Activated CD8-positive, alpha-beta memory T cell treated with anti-CD3 and anti-CD28 coated beads, Interleukin-2, amount 50 U/mL, for 24 hours (primary cell): Measurements from ENCODE around the gene DOCK7.
"Not testable (repeated sequence)": the region's sequence is repeated elsewhere in the genome, so short reads cannot be mapped to it uniquely, and the experiment has no call there.

Experiments
- DNase-seq: peaks from one replicate; pipeline ENCODE4 v3.0.0-alpha.2; 2020; ENCODE audit errors: extremely low read depth

Gene DOCK7

DNA sequence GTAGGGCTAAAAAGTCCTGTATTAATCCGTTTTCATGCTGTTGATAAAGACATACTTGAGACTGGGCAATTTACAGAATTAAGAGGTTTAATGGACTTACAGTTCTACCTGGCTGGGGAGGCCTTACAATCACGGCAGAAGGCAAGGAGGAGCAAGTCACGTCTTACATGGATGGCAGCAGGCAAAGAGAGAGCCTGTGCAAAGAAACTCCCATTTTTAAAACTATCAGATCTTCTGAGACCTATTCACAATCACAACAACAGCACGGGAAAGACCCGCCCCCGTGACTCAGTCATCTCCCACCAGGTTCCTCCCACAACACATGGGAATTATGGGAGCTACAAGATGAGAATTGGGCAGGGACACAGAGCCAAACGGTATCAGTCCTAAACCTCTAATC is 6.3 kb upstream of the DOCK7 start:
- not testable (repeated sequence) for DNase-seq

- no peak for DNase-seq
Measured at GRCh38 chr1:62693123-62693522, 4.9 kb upstream of the DOCK7 start.

DNA sequence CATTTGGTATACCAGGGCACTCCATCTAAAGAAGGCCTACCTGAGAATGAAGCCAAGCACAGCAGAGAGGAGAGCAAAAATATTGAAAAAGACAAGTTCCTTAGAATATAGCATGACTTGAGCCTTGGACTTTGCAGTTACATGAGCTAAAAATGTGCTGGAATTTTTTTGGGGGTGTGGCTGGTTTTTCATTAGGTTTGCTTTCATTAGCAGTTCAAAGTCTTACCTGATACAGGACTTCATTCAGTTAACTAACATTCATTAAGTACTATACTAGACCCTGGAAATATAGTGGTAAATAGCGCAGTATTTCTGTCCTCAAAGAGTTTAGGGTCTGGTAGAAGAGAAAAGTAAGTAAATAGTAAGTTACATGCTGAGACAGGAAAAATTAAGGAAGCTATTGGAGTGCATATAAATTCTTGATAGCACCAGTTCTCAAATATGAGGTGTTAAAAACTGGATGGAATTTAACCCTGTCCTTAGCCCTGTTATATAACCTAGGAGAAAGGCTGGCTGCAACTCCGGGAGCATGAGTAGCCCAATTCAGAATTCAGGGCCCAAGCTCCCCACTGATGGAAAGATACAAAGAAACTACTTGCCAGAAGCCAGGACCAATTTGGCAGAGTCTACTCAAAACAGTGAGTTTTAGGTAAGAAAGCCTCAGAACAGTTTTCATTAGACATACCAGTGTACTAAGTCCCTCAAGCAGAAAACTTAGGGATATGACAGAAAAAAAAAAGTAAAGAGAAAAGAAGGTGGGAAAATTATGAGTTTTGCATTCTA is 3.1 kb upstream of the DOCK7 start:
- no peak for DNase-seq

DNA sequence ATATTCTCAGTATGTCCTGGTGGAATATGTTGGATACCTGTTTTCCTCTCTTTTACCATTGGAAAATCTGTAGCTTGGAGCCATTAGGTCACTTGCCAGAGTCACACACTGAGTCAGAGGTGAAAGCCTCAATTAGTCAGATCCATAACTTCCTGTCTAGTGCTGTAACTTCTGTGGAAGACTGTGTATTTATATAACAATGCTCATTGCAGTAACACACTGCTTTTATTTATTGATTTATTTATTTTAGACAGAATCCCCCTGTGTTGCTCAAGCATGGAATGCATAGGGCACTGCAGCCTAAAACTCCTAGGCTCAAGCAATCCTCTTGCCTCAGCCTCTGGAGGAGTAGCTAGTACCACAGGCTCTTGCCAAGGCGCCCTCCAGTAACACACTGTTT is 1.3 kb upstream of the DOCK7 start:
- no peak for DNase-seq

GRCh38 chr1:62688687-62689085 is 500 bp upstream of the DOCK7 start:
- no peak for DNase-seq

DNA sequence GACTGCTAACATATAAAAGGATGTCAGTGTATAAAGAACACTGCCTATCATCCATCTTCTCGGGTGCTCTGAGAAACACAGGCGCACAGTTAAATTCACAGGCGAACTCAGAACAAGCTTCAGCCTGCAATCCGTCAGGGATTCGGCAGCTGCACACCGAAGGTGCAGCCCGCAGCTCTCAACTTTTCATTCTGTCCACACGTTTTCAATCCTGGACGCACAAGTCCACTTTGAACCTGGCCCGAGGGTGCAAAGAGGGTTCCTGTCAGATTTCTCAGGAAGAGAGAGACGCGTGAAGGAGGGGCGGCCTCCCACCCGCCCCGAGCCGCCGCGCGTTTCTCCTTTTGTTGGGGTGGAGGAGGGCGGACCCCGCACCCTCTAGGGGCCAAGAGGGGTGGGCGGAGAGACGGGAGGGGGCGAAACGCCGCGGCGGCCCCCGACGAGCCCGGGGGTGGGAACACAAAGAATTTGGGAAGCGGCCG is 724 bp downstream of the DOCK7 start:
- DNase-seq = no peak

GRCh38 chr1:62686822-62687221 is 1.4 kb downstream of the DOCK7 start:
- DNase-seq = no peak

- DNase-seq = no peak
Measured at GRCh38 chr1:62685431-62685859, 2.7 kb downstream of the DOCK7 start.

GRCh38 chr1:62682531-62682930 is 5.7 kb downstream of the DOCK7 start:
- no peak for DNase-seq

DNA sequence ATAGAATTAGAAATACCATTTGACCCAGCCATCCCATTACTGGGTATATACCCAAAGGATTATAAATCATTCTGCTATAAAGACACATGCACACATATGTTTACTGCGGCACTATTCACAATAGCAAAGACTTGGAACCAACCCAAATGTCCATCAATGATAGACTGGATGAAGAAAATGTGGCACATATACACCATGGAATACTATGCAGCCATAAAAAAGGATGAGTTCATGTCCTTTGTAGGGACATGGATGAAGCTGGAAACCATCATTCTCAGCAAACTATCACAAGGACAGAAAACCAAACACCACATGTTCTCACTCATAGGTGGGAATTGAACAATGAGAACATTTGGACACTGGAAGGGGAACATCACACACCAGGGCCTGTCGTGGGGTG is 7.2 kb downstream of the DOCK7 start:
- not testable (repeated sequence) for DNase-seq

- DNase-seq = not testable (repeated sequence)
Measured at GRCh38 chr1:62677822-62678221, 10.4 kb downstream of the DOCK7 start.

- DNase-seq = no peak
Measured at GRCh38 chr1:62676611-62677356, 11.4 kb downstream of the DOCK7 start.

- no peak for DNase-seq
Measured at GRCh38 chr1:62673629-62674028, 14.6 kb downstream of the DOCK7 start.

DNA sequence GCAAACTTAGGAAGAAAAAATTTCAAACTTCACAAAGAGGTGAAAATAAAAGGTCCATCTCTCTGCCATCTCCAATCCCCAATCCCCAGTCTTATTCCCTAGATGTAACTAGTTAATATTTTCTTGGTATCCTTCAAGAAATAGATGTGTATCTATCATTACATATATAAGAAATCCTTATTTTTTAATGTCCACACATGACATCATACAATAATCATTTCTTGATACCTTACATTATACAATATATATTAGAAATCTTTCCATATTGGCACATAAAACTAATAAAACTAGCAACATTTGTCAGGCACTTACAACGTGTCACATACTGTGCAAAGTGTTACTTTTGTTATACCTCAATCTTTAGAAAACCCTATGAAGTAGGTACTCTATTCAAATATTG is 16.2 kb downstream of the DOCK7 start:
- DNase-seq = no peak

DNA sequence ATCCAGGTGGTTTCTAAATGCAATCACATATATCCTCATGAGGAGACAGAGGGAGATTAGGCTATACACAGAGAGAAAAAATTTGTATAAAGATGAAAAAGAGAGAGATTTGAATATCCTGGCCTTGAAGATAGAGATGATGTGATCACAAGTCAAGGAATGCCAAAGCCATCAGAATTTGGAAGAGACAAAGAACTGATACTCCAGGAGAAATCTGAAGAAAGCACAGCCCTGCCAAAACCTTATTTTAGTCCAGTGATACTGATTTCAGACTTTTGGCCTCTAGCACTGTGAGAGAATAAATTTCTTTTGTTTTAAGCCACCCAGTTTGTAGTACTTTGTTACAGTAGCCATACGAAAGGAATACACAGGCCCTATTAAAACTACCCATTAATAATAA is 33.4 kb downstream of the DOCK7 start:
- no peak for DNase-seq

GRCh38 chr1:62652387-62652786 is 35.8 kb downstream of the DOCK7 start:
- no peak for DNase-seq

DNA sequence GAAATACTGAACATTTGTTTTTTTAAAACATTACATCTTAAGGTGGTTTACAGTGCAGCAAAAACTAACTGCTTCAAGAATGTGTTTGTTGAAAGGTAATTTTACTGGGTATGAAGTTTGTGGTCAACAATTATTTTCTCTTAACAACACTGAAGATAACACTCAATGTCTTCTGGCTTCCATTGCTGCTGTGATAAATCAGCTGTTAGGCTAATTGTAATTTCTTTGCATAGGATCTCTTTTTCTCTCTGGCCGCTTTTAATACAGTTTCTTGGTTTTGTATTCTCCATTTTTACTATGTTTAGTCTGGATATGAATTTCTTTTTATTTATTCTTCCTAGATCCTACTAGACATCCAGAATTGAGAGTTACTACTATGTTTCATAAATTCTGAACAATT is 44.9 kb downstream of the DOCK7 start:
- no peak for DNase-seq

DNA sequence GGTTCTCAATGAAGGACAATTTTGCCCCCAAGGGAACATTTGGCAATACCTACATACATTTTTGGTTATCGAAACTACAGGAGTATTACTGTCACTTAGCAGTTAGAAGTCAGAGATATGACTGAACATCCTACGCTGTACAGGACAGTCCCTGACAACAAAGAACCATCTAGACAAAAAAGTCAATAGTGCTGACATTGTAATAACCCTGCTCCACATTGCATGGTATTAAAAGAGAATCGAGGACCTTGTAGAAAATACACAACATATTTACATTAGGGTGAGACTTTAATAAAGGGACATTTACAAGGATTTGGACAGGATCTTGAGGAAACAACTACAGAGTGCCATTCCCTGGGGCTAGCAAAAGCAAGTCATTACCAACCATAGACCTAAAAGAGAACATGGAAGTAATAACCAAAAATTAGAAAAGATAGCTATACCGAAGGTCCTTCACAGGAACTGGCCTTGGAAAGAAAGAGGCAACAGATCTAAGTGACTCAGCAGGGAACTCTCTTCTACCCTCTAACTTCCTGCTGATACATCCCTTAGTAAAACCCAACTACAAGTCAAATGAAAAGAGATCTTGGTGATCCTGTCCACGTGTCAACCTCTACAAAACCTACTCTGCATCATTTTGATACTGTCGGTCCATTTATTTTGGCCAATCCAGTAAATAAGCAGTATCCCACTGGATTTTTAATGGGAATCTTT is 50.6 kb downstream of the DOCK7 start:
- DNase-seq = no peak

GRCh38 chr1:62628506-62628905 is 59.7 kb downstream of the DOCK7 start:
- DNase-seq = no peak

DNA sequence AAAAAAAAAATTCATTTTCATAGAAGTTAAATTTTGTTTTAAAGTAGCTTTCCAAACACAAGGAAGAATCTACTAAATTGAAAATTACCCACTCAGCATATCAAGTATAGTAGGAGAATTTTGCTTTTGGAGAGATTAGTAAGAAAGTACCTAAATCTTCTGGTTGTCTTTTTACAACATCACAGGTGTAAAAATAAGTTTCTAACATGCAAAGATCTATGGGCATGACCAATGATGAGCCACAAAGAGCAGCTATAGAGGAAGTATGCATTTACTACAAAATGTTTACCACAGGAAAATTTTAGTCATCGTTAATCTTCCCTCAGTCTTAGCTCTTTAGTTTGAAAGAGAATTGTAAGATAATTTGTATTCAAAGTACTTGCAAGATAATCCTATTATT is 62.8 kb downstream of the DOCK7 start:
- DNase-seq = no peak

- DNase-seq = no peak
Measured at GRCh38 chr1:62621907-62622306, 66.3 kb downstream of the DOCK7 start.

DNA sequence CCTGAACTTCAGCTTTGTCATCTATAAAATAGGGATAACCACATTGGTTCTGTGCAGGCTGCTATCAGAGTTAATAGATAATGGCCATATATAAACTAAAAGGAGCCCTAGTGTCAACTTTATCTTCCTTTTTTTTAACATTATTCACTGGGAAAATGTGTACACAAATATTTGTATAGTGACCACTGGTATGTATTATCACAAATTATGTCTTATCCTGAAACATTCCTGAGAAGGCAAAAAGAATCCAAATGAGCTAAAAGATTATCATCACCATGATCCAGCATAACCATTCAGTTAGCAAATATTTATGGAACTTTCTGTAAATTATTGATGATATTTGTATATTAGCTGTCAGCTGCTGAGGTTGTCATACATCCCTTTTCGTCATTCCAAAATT is 74.3 kb downstream of the DOCK7 start:
- DNase-seq = no peak

GRCh38 chr1:62613325-62613727 is 74.9 kb downstream of the DOCK7 start:
- no peak for DNase-seq
